Fibroblast of villous mesenchyme (primary cell): Measurements from ENCODE around the gene ADGRG6. TPM values are rescaled to one million over a fixed set of nuclear protein-coding genes. Genes with fewer than 3 reads are reported as not detected.

ENCODE experiments used
- DNase-seq: peaks from one replicate; pipeline ENCODE4 v3.0.0-alpha.2; 2010; ENCODE audit warnings: low read depth
- H3K4me3 ChIP-seq: 2 replicates; pipeline ENCODE4 v1.5.1; 2011; ENCODE audit warnings: low read depth, mild to moderate bottlenecking, low read length
- CTCF ChIP-seq: IDR thresholded peaks from 2 replicates; pipeline ENCODE4 v1.5.1; 2012; ENCODE audit warnings: low read depth, mild to moderate bottlenecking, low read length; ENCODE audit not compliant: insufficient read depth
- total RNA-seq: library from RNA; depleted of rRNA; stranded (reverse); fragments of >200 nt; gene quantifications from 2 replicates; pipeline ENCODE4 v1.2.3, GENCODE V29; 2012

The ADGRG6 gene
- total RNA-seq, 1 donor = 153 TPM

GRCh38 chr6:142408409-142408808 lies 106.6 kb downstream of the ADGRG6 start:
- DNase-seq = no peak
- peak; percentile 27 for TF ChIP-seq CTCF
- H3K4me3 ChIP-seq = no peak overlapping the region

DNA sequence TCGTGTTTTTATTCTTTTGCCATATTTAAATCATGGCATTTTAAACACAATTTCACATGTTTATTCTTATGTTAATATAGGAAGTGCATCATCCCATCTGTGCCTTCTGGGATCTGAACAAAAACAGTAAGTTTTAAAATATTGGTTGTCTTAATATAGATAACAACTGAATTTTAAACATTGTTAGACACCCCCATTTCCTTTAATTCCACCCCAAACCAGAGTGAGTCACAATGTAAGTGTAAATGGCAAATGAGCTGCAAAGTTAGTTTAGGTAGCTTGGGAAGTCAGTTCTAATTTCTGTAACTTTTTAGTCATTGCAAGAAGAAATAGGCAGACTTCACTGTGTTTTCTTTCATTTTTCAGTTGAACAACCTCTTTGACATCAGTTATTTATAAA lies 108.0 kb downstream of the ADGRG6 start:
- no peak for DNase-seq
- TF ChIP-seq CTCF = no peak
- H3K4me3 ChIP-seq = no peak overlapping the region

- no peak overlapping the region for H3K4me3 ChIP-seq
- TF ChIP-seq CTCF = no peak
- DNase-seq = no peak
Measured at GRCh38 chr6:142411145-142411544, 109.3 kb downstream of the ADGRG6 start.

DNA sequence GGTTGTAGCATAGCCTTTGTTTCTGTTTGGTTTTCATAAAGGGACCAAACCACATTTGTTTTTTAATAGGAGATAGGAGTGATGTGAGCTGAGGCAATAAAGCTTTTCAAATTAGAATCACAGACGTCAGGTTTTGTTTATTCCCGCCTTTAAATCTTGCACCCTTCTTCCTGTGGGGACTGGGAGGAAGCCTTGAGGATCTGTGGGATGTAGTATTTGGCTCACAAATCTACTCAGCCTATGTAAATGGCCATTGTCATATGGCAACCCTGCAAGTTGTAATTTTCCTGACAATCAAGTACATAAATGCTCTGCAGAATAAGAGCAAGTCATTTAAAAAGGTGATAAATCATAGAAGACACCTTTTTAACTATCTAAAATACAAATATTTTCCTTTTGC lies 110.4 kb downstream of the ADGRG6 start:
- TF ChIP-seq CTCF = no peak
- DNase-seq = peak; percentile 28
- H3K4me3 ChIP-seq = no peak overlapping the region

- DNase-seq = no peak
- no peak overlapping the region for H3K4me3 ChIP-seq
- no peak for TF ChIP-seq CTCF
Measured at GRCh38 chr6:142412658-142413057, 110.9 kb downstream of the ADGRG6 start.

DNA sequence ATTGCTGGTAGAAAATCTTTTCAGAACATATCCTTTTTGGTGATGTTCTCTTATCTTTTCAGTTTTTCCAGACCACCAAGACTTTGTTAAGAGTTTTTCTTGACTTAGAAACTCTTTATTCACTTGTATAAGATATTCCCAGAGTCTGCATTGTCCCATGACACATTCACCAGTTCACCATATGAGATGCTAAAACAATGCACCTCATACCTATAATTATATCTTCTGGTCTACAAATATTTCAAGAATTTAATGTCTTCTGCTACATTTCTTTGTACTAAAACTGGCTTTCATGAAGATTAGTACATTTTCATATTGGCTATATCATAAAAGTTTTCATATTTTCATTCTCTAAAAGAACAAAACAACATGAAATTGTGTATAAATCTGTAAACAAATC lies 111.3 kb downstream of the ADGRG6 start:
- DNase-seq = no peak
- TF ChIP-seq CTCF = no peak
- no peak overlapping the region for H3K4me3 ChIP-seq

DNA sequence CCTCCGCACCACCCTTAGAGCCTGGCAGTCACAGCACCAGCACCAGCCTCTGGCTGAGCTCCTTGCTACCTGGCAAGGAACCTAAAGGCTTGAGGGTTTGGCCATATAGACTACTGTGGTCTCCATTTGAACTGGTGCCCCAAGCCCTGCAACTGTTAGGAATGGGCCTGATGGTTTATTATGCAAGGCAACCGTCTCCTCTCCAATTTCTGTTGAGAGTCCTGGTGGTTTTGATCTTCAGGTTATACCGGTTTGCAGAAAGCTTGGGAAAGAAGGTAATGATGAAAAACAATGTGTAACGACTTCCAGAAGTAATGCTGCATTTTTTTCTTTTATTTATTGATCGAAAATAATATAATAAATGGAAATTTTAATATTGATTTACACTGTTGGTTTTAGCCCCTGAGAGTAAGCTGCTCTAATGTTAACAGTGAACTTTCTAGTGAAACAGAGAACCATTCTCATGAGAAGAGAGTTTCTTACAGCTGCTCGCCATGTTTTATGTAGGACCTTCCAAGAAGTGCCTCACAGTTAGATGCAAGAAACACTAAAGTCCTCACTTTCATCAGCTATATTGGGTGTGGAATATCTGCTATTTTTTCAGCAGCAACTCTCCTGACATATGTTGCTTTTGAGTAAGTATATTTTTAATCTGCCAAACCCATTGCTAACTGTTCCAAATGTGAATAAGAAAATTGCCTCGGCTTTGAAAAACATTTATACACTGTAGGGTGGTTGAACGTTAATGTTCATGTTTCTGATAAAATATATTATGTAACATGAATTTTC lies 112.8 kb downstream of the ADGRG6 start:
- TF ChIP-seq CTCF = no peak
- no peak for DNase-seq
- H3K4me3 ChIP-seq = no peak overlapping the region
